Cortex of kidney (tissue), 1 donor: Measurements from ENCODE around the gene DPY19L2.

Source experiments
- DNase-seq: peaks from one replicate; lab custom pipeline; 2025; lab: John Stamatoyannopoulos, UW

DPY19L2 gene

DNA sequence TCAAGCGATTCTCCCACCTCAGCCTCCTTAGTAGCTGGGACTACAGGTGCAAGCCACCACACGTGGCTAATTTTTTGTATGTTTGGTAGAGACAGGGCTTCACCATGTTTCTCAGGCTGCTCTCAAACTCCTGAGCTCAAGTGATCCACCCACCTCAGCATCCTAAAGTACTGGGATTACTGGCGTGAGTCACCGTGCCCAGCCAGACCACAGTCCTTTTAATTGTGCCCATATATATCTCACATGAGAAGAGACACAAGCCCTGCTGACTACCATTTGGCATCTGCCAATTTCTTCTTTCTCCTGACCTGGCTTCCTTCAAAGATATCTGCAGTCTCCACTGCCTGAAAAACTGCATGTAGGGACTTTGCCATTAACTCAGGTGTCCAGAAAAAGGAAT is 142.5 kb downstream of the DPY19L2 start:
- no peak for DNase-seq

GRCh38 chr12:63521706-63522105 is 146.6 kb downstream of the DPY19L2 start:
- no peak for DNase-seq
